Thyroid gland (tissue), 4 donors: ENCODE results near the gene NFATC2. TPM values are rescaled to one million over a fixed set of nuclear protein-coding genes. Genes with fewer than 3 reads are reported as not detected.

Experiments
- DNase-seq, 2 donors: peaks; one replicate each; pipeline ENCODE4 v3.0.0-alpha.2; 2019
- H3K27ac ChIP-seq, 3 donors: fragments of 200-600 bp; sonication (generic); 1 replicate in 2 of 3; 2 replicates in 1 of 3; pipeline ENCODE4 v1.5.1; 2016 to 2019; ENCODE audit warnings: mild to moderate bottlenecking in 1 of 3, moderate library complexity in 1 of 3
- H3K27me3 ChIP-seq: fragments of 200-600 bp; sonication (generic); one replicate; pipeline ENCODE4 v1.5.1; 2019
- H3K36me3 ChIP-seq, 2 donors: fragments of 200-600 bp; sonication (generic); one replicate each; pipeline ENCODE4 v1.5.1; 2016 to 2019
- H3K4me1 ChIP-seq, 2 donors: fragments of 200-600 bp; sonication (generic); one replicate each; pipeline ENCODE4 v1.5.1; 2017 to 2019
- H3K4me3 ChIP-seq, 3 donors: fragments of 200-600 bp; sonication (generic); replicated peaks in 1 of 3; 1 replicate in 2 of 3; 2 replicates in 1 of 3; pipeline ENCODE4 v1.5.1; 2016; ENCODE audit warnings: mild to moderate bottlenecking in 1 of 3
- H3K9me3 ChIP-seq: fragments of 200-600 bp; sonication (generic); one replicate; pipeline ENCODE4 v1.5.1; 2017
- CTCF ChIP-seq, 6 experiments: fragments of 200-600 bp in 3 of 6; fragments of 450-650 bp in 3 of 6; sonication (generic) in 3 of 6; IDR thresholded peaks; one replicate each; pipeline ENCODE4 v1.5.1; 2016 to 2019; ENCODE audit warnings: antibody characterized with exemption in 6 of 6, mild to moderate bottlenecking in 2 of 6, inconsistent platforms in 1 of 6, moderate library complexity in 1 of 6
- POLR2A ChIP-seq, 2 donors: fragments of 450-650 bp; IDR thresholded peaks; one replicate each; pipeline ENCODE4 v1.6.1; 2017; ENCODE audit warnings: antibody characterized with exemption in 2 of 2, mild to moderate bottlenecking in 2 of 2, moderate library complexity in 1 of 2
- WGBS, 2 donors: methylation state at CpG; one replicate each; pipeline ENCODE4 v1.1.5; 2017; 5-methylcytosine and 5-hydroxymethylcytosine counted together
- intact Hi-C: fragments of 100-400 bp; cut with DNase I; formaldehyde crosslinking; loops from one replicate; pipeline ENCODE4 v1.15.1; 2023
- total RNA-seq, 4 donors: library from RNA; depleted of rRNA; stranded (reverse); fragments of >200 nt; gene quantifications; one replicate each; pipeline ENCODE4 v1.2.3, GENCODE V29; 2016

The NFATC2 gene
- total RNA-seq, 4 donors from 2014 or later: 7.5 to 12.6 (median 8.5) TPM

DNA sequence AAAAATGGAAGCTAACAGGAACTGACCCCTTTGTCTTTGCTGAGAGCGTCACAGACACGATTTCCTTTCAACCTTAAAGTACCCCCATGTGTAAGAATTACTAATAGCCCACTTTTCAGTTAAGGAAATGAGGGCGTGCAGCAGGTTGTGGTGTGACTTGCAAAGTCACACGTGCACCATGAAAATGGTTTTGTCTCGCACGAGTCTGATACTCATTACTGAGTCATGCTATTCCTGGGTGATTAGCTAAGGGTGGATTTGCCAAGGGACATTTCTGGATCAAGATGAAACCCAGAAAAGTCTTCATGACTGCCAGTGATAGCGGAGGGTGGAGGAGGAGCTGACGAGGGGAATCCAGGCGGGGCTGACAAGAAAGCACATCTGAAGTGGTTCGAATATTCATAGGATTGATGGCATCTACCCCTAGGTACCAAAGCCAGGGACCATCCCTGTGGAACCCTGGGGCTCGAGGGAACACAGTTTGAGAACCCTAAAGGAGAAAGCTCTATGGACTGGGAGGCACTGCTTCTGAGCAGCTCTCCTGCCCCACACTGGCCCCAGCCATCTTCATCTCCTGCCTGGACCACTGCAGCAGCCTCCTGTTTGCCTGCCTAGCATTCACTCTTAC, 12.1 kb upstream of the NFATC2 start:
- DNase-seq: no peak
- 74 to 78% methylated on average over 11 of the region's 11 CpGs for WGBS, 2 donors
- H3K36me3 ChIP-seq: no peaks in the 10 kb centered on the region
- H3K4me1 ChIP-seq: no peaks in the 10 kb centered on the region
- intact Hi-C loops: no loop called here
- no peak overlapping the region for H3K4me3 ChIP-seq
- H3K27me3 ChIP-seq: no peaks in the 10 kb centered on the region
- no peak overlapping the region for H3K27ac ChIP-seq
- TF ChIP-seq CTCF (IDR thresholded peaks at IDR 0.05): no peak
- no peak for TF ChIP-seq POLR2A (IDR thresholded peaks at IDR 0.05)
- H3K9me3 ChIP-seq: no peaks in the 10 kb centered on the region

DNA sequence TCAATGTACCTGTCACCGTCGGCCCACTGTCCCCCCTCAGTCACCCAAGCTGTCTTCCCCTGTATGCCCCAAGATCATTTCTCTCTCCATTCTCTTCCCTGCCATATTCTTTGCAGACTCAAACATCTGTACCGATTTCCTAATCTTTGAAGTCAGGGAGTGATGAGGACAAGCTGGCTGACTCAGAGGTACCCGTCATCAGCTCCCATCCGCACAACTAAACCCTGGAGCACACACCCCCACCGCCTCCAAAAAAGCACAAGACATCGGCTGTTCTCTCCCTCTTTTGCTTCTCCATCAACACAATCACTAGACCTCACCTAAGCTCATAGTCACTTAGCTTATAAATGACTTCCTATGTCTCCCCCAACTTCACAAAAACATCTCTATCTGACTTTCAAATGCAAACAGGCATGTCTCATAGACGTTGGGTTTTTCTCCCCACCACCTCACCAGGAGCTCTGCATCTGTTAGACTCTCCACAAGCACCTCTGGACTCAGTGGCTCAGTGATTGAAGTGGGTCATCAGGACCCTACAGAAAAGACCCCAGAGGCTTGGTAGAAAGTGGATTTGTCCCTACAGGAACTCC, 11.5 kb upstream of the NFATC2 start:
- Histone ChIP-seq H3K4me1 (no peaks in the 10 kb centered on the region), H3K9me3 (no peaks in the 10 kb centered on the region), H3K27ac (no peak overlapping the region), H3K36me3 (no peaks in the 10 kb centered on the region), H3K4me3 (no peak overlapping the region), H3K27me3 (no peaks in the 10 kb centered on the region)
- intact Hi-C loops: no loop called here
- WGBS, 2 donors: 72 to 74% methylated on average over 8 of the region's 8 CpGs
- TF ChIP-seq CTCF (IDR thresholded peaks at IDR 0.05): no peak
- TF ChIP-seq POLR2A (IDR thresholded peaks at IDR 0.05): no peak
- DNase-seq: no peak

DNA sequence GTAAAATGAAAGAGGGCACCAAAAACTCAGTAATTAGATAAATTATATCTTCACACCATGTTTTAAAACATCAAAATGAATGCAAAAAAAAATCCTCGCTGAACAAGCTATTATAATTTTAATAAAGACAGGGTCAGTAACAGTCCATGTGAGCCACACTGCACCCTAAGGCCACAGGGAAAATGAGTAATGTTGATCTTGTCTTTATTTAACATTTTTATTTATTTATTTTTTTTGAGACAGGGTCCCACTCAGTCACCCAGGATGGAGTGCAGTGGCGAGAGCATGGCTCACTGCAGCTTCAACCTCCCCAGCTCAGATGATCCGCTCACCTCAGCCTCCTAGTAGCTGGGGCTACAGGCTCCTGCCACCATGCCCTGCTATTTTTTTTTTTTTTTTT, 8.7 kb upstream of the NFATC2 start:
- DNase-seq: no peak
- intact Hi-C loops: no loop called here
- WGBS, 2 donors: 95 to 98% methylated on average over 3 of the region's 3 CpGs

DNA sequence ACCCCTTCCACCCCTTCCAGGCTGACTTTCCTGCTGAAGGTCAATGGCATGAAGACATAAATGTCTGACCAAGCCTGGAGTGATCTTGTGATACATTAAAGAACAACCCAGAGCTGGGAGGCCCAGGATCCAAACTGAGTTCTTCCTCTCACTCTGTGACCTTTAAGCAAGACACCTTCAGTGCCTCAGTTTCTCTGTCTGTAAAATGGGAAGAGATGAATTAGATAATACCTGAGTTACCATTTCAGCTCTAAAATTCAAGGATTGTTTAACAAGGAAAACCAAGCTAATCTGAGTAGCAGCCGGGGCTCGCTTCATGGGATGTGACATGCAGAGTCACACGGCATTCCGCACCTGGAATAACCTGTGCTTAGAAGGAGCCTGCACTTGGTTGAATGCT, 7.0 kb upstream of the NFATC2 start:
- no peak overlapping the region for H3K27ac ChIP-seq
- DNase-seq: no peak
- H3K9me3 ChIP-seq: no peaks in the 10 kb centered on the region
- no peaks in the 10 kb centered on the region for H3K27me3 ChIP-seq
- no peaks in the 10 kb centered on the region for H3K36me3 ChIP-seq
- no peak overlapping the region for H3K4me3 ChIP-seq
- intact Hi-C loops: no loop called here
- no peak for TF ChIP-seq CTCF (IDR thresholded peaks at IDR 0.05)
- TF ChIP-seq POLR2A (IDR thresholded peaks at IDR 0.05): no peak
- 96 to 99% methylated on average over 4 of the region's 4 CpGs for WGBS, 2 donors
- no peaks in the 10 kb centered on the region for H3K4me1 ChIP-seq

More for the DNA sequence above, 8.7 kb upstream of the NFATC2 start:
- Histone ChIP-seq H3K4me3 (no peak overlapping the region), H3K27me3 (no peaks in the 10 kb centered on the region), H3K4me1 (no peaks in the 10 kb centered on the region), H3K9me3 (no peaks in the 10 kb centered on the region), H3K36me3 (no peaks in the 10 kb centered on the region), H3K27ac (no peak overlapping the region)
- TF ChIP-seq POLR2A (IDR thresholded peaks at IDR 0.05): no peak
- no peak for TF ChIP-seq CTCF (IDR thresholded peaks at IDR 0.05)

GRCh38 chr20:51547951-51548350, 5.4 kb upstream of the NFATC2 start:
- Histone ChIP-seq H3K36me3 (no peaks in the 10 kb centered on the region), H3K4me1 (peaks cover 8% of the 10 kb centered on the region in 2 donors), H3K27ac (no peak overlapping the region), H3K27me3 (no peaks in the 10 kb centered on the region), H3K9me3 (no peaks in the 10 kb centered on the region), H3K4me3 (no peak overlapping the region)
- WGBS, 2 donors: 95 to 96% methylated on average over 7 of the region's 7 CpGs
- intact Hi-C loops: no loop called here
- TF ChIP-seq CTCF (IDR thresholded peaks at IDR 0.05) (no peak), POLR2A (IDR thresholded peaks at IDR 0.05) (no peak)
- no peak for DNase-seq
